K562 (cell line): ENCODE data around the gene SBK1. TPM values are rescaled to one million over a fixed set of nuclear protein-coding genes. Genes with fewer than 3 reads are reported as not detected.

ENCODE experiments used
- ATAC-seq: fragments of 200-7000 bp; cut with Tn5 transposase; 3 replicates; pipeline ENCODE4 v1.9.1; 2020; ENCODE audit warnings: moderate library complexity
- BruUV-seq: library from RNA; stranded (reverse); fragments of 400-500 nt; replicated peaks from 2 replicates; lab custom pipeline; 2021; lab: Mats Ljungman, UMichigan
- CTCF ChIA-PET: fragments of 300-600 bp; formaldehyde crosslinking; extraction: SDS; loops from one replicate; lab custom pipeline; 2021; ENCODE audit warnings: low intra/inter-chr PET ratio; lab: Yijun Ruan, JAX
- POLR2A ChIA-PET: fragments of 300-600, 350-650 bp; sonication (Branson Sonifier 250); formaldehyde crosslinking; extraction: SDS; loops from one replicate; lab custom pipeline; 2021; ENCODE audit warnings: antibody characterized with exemption, inconsistent platforms; lab: Yijun Ruan, JAX
- DNase-seq, 4 experiments: peaks; one replicate each; pipeline versions ENCODE4 v3.0.0 to v3.0.0-alpha.2; 2011 to 2018; ENCODE audit warnings: low spot score in 3 of 4, mixed read lengths in 3 of 4; ENCODE audit errors: extremely low read depth in 1 of 4
- FAIRE-seq: peaks from 2 replicates; lab custom pipeline; 2011; peaks lifted over from hg19 to GRCh38; lab: Jason Lieb, UNC
- H2AFZ ChIP-seq: 2 replicates; pipeline ENCODE4 v1.6.0; 2011; ENCODE audit warnings: low read depth, low read length, control low read depth, inconsistent platforms
- H3K27ac ChIP-seq: fragments of 200-600 bp; 3 replicates; pipeline ENCODE4 v1.8.0; 2011; ENCODE audit warnings: low read depth, mild to moderate bottlenecking, control low read depth, inconsistent platforms, low read length, moderate library complexity, mixed read lengths; ENCODE audit errors: extremely low read depth
- H3K27me3 ChIP-seq, 2 experiments: fragments of 300-600 bp in 1 of 2; 2 replicates in 1 of 2; 3 replicates in 1 of 2; pipeline versions ENCODE4 v1.6.0 to v1.8.0; 2011; ENCODE audit warnings: inconsistent platforms in 2 of 2, low read length in 2 of 2, mild to moderate bottlenecking in 1 of 2, mixed read lengths in 1 of 2, moderate library complexity in 1 of 2; ENCODE audit not compliant: control insufficient read depth in 2 of 2, insufficient read depth in 2 of 2
- H3K36me3 ChIP-seq: fragments of 300-600 bp; 3 replicates; pipeline ENCODE4 v1.8.0; 2011; ENCODE audit warnings: mild to moderate bottlenecking, low read length, inconsistent platforms; ENCODE audit not compliant: control insufficient read depth, insufficient read depth
- H3K4me1 ChIP-seq, 2 experiments: fragments of 200-600 bp in 1 of 2; replicated peaks in 1 of 2; 2 replicates in 1 of 2; 3 replicates in 1 of 2; pipeline versions ENCODE4 v1.5.1 to v1.8.0; 2011; ENCODE audit warnings: inconsistent platforms in 2 of 2, low read length in 2 of 2, mild to moderate bottlenecking in 1 of 2, mixed read lengths in 1 of 2, moderate library complexity in 1 of 2; ENCODE audit not compliant: control insufficient read depth in 2 of 2, insufficient read depth in 2 of 2
- H3K4me2 ChIP-seq: 2 replicates; pipeline ENCODE4 v1.6.1; 2011; ENCODE audit warnings: low read length, control low read depth, inconsistent platforms, mixed read lengths; ENCODE audit not compliant: insufficient read depth
- H3K4me3 ChIP-seq: fragments of 200-600 bp; sonication (generic), shearing (Covaris generic); 2 replicates; pipeline ENCODE4 v1.5.1; 2016; ENCODE audit warnings: control low read depth, inconsistent platforms
- H3K79me2 ChIP-seq: fragments of 200-600 bp; 3 replicates; pipeline ENCODE4 v1.8.0; 2011; ENCODE audit warnings: low read length, inconsistent platforms; ENCODE audit not compliant: control insufficient read depth, insufficient read depth
- H3K9ac ChIP-seq, 2 experiments: 2 replicates each; pipeline versions ENCODE4 v1.6.0 to v1.6.1; 2011; ENCODE audit warnings: low read depth in 2 of 2, low read length in 2 of 2, control low read depth in 1 of 2, inconsistent platforms in 1 of 2, mild to moderate bottlenecking in 1 of 2, mixed read lengths in 1 of 2; ENCODE audit not compliant: insufficient read depth in 1 of 2
- H3K9me1 ChIP-seq: one replicate; pipeline ENCODE4 v1.6.0; 2011; ENCODE audit warnings: inconsistent platforms, mild to moderate bottlenecking, low read length, moderate library complexity; ENCODE audit not compliant: control insufficient read depth, insufficient read depth
- H3K9me3 ChIP-seq: replicated peaks from 2 replicates; pipeline ENCODE4 v1.5.1; 2011; ENCODE audit warnings: low read depth, low read length, inconsistent platforms; ENCODE audit not compliant: control insufficient read depth, insufficient read depth
- H4K20me1 ChIP-seq: replicated peaks from 2 replicates; pipeline ENCODE4 v1.6.1; 2011; ENCODE audit warnings: low read length, inconsistent platforms, mixed read lengths; ENCODE audit not compliant: control insufficient read depth, insufficient read depth
- ADNP ChIP-seq: fragments of 200-800 bp; sonication (Bioruptor generic); IDR thresholded peaks from 2 replicates; pipeline ENCODE4 v1.6.1; 2016; ENCODE audit warnings: missing genetic modification characterization, missing compliant biosample characterization
- BCOR ChIP-seq: fragments of 450-650 bp; IDR thresholded peaks from 2 replicates; pipeline ENCODE4 v1.6.1; 2016
- CC2D1A ChIP-seq: fragments of 450-650 bp; IDR thresholded peaks from 2 replicates; pipeline ENCODE4 v1.6.1; 2017; ENCODE audit warnings: mild to moderate bottlenecking
- KDM1A ChIP-seq, 2 experiments: fragments of 450-650 bp; IDR thresholded peaks; 2 replicates each; pipeline ENCODE4 v1.6.1; 2016; ENCODE audit warnings: mild to moderate bottlenecking in 2 of 2
- RBM25 ChIP-seq: fragments of 200-400 bp; formaldehyde crosslinking; IDR thresholded peaks from 2 replicates; pipeline ENCODE4 v1.6.1; 2018; ENCODE audit warnings: low read length, low read depth, moderate library complexity; ENCODE audit not compliant: severe bottlenecking
- RCOR1 ChIP-seq, 2 experiments: IDR thresholded peaks; 2 replicates each; pipeline ENCODE4 v1.6.1; 2012; ENCODE audit warnings: low read depth in 2 of 2, low read length in 2 of 2, borderline replicate concordance in 1 of 2, improper control_type of control experiment in 1 of 2
- ZNF253 ChIP-seq: fragments of 250-450 bp; sonication (Bioruptor Pico); conservative IDR thresholded peaks from 2 replicates; pipeline ENCODE4 v1.6.1; 2021; ENCODE audit warnings: mild to moderate bottlenecking
- ZNF57 ChIP-seq: fragments of 450-650 bp; formaldehyde crosslinking; IDR thresholded peaks from 2 replicates; pipeline ENCODE4 v1.4.0; 2020; ENCODE audit warnings: mild to moderate bottlenecking, moderate library complexity
- WGBS: fragments of 100-300 bp; shearing (Covaris generic); methylation state at CpG from one replicate; pipeline ENCODE4 v1.1.6; 2016; ENCODE audit warnings: low coverage, mixed read lengths; ENCODE audit not compliant: insufficient coverage; ENCODE audit errors: missing lambda C conversion rate; 5-methylcytosine and 5-hydroxymethylcytosine counted together
- in situ Hi-C: fragments of 300-500 bp; cut with MboI; formaldehyde crosslinking; loops from 4 replicates; pipeline ENCODE4 v1.15.0; 2018; ENCODE audit warnings: inconsistent platforms, mixed read lengths
- intact Hi-C: fragments of 100-400 bp; cut with micrococcal nuclease; formaldehyde crosslinking; loops from 2 replicates; pipeline ENCODE4 v1.14.2; 2022
- polyA plus RNA-seq, 8 experiments: library from polyadenylated mRNA; depleted of rRNA in 4 of 8; stranded (reverse) in 5 of 8; unstranded in 3 of 8; fragments of >200 nt; fragmentation: Nextera tagmentation in 2 of 8; fragmentation: Illumina TruSeq in 1 of 8; extraction: Ambion mirVana in 2 of 8; extraction: Trizol in 1 of 8; gene quantifications; 2 replicates each; pipeline versions ENCODE4 v1.2.1 to v1.2.3, GENCODE V29; 2011 to 2014; ENCODE audit warnings: inconsistent platforms in 1 of 8, missing spikeins in 1 of 8
- total RNA-seq, 7 experiments: library from RNA; depleted of rRNA in 6 of 7; stranded (reverse); fragments of >200 nt in 6 of 7; fragmentation: Illumina TruSeq in 2 of 7; extraction: Trizol in 2 of 7; gene quantifications; 2 replicates each; pipeline versions ENCODE4 v1.2.1 to v1.2.3, GENCODE V29; 2011 to 2021; ENCODE audit warnings: low replicate concordance in 1 of 7
- TF ChIP-seq, protein P1 (sequence below), 3 experiments: IDR thresholded peaks in 2 of 3; conservative IDR thresholded peaks in 1 of 3; 2 replicates each; pipeline ENCODE4 v1.5.1; 2011 to 2012; ENCODE audit warnings: low read length in 3 of 3, mild to moderate bottlenecking in 3 of 3, control low read depth in 2 of 3, improper control_type of control experiment in 1 of 3, inconsistent platforms in 1 of 3, low read depth in 1 of 3, mixed read lengths in 1 of 3, moderate library complexity in 1 of 3; ENCODE audit not compliant: insufficient read depth in 2 of 3
- TF ChIP-seq, protein P2 (sequence below): IDR thresholded peaks from 3 replicates; pipeline ENCODE4 v1.6.1; 2011; ENCODE audit warnings: borderline replicate concordance, mild to moderate bottlenecking; ENCODE audit not compliant: insufficient read length, insufficient read depth

SBK1 gene
- total and polyA plus RNA-seq, 9 of the 15 experiments (the other 6 are each of a cell fraction or from before 2014, with no cell fraction given): 0.01 to 0.07 (median 0.03) TPM; not detected in 6

DNA sequence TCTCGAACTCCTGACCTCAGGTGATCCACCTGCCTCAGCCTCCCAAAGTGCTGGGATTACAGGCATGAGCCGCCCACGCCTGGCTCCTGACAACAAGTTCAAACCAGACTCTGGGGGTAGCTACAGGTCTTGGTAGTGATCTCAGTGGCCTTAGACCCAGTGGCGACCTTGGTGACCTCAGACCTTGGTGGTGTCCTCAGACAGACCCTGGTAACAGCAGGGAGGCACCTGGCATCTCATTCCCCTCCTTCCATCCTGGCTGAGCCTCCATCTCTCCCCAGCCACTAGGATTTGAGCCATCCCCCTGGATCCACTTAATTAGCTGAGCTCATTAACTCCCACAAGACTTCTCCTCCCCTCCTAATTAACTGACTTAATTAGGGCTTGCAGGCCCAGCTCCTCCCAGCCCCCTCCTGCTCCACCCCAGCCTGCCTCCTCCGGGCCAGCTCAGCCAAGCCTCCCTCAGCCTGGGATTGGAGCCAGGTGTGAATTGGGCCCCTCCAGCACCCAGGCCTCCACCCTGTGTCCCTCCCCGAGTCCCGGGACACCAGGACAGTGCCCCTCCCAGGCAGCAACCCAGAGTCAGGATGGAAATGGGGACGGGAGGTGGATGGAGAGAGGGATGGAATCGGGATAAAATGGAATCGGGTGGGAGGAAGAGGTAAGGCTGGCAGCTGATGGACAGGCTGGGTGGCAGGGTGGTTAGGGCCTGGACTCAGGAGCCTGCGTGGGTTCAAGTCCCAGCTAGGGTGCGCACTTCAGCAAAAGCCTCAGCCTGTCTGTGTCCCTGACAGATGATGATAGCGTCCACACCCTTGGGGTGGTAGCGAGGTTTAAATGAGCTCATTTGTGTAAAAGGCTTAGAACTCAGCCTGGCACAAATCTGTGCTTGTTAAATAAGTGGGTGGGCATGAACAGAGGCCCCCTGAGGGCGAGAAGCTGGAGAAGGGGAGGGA lies 11.2 kb upstream of the SBK1 start (continued):
- no peak for TF ChIP-seq ZNF253 (CRISPR knock-in tag)
- TF ChIP-seq, protein P1, sequence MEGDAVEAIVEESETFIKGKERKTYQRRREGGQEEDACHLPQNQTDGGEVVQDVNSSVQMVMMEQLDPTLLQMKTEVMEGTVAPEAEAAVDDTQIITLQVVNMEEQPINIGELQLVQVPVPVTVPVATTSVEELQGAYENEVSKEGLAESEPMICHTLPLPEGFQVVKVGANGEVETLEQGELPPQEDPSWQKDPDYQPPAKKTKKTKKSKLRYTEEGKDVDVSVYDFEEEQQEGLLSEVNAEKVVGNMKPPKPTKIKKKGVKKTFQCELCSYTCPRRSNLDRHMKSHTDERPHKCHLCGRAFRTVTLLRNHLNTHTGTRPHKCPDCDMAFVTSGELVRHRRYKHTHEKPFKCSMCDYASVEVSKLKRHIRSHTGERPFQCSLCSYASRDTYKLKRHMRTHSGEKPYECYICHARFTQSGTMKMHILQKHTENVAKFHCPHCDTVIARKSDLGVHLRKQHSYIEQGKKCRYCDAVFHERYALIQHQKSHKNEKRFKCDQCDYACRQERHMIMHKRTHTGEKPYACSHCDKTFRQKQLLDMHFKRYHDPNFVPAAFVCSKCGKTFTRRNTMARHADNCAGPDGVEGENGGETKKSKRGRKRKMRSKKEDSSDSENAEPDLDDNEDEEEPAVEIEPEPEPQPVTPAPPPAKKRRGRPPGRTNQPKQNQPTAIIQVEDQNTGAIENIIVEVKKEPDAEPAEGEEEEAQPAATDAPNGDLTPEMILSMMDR (IDR thresholded peaks at IDR 0.05 in 2 of 3, conservative IDR thresholded peaks at IDR 0.05 in 1 of 3; ENCODE audit: insufficient read depth in 2 of 3, low read depth in 1 of 3, low read length in 3 of 3): peak; percentile 20 to 37 (median 30); a peak in 4 of 6 replicates

DNA sequence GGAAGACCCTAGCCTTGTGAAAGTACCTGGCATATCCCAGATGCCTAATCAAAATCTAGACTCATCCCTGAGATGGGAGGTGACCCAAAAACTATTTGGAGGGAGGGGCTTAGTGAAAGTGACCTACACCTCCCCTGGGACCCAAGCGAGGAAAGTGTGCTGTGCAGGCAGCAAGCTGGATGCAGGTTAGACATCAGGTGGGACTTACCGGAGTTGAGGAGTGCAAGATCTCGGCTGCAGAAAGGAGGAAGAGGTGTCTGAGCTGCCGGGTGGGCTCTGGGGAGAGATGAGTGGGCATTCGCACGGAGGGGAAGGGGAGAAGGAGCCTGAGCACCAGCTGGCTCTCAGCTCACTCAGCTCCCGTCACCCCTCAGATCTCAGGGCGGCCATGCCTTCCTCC lies 10.3 kb upstream of the SBK1 start:
- POLR2A ChIA-PET: interaction anchor here (0.5 to 1.7 kb wide), 2 partner anchors 10 to 28 kb away, joined by 3 to 7 read pairs; partner anchors contain the start of gene SBK1
- H3K27ac ChIP-seq: no peak overlapping the region
- no peak for FAIRE-seq
- intact Hi-C loops: no loop called here
- WGBS: 0% methylated on average over 7 of the region's 8 CpGs
- TF ChIP-seq ADNP (tag) (0 out of 2 replicates have a peak, but pooled peaks have one; percentile 34), KDM1A (IDR thresholded peaks at IDR 0.05) (peak; percentile 18 to 60; a peak in 1 of 4 replicates), BCOR (peak; percentile 74), CC2D1A (no peak), RBM25 (peak; percentile 54), RCOR1 (IDR thresholded peaks at IDR 0.05; ENCODE audit: borderline replicate concordance in 1 of 2, low read depth in 2 of 2, low read length in 2 of 2) (0 out of 4 replicates have a peak, but pooled peaks of 1 of the 2 experiments have one; percentile 12), ZNF57 (CRISPR knock-in tag) (no peak)
- TF ChIP-seq, protein P2, sequence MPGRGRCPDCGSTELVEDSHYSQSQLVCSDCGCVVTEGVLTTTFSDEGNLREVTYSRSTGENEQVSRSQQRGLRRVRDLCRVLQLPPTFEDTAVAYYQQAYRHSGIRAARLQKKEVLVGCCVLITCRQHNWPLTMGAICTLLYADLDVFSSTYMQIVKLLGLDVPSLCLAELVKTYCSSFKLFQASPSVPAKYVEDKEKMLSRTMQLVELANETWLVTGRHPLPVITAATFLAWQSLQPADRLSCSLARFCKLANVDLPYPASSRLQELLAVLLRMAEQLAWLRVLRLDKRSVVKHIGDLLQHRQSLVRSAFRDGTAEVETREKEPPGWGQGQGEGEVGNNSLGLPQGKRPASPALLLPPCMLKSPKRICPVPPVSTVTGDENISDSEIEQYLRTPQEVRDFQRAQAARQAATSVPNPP: no peak
- TF ChIP-seq, all 486 proteins: peak for 5
- Histone ChIP-seq H3K9me1 (no peaks in the 10 kb centered on the region), H4K20me1 (no peaks in the 10 kb centered on the region; the same call in 1 of the 2 replicates), H3K4me1 (peaks cover 4 to 11% of the 10 kb centered on the region in 2 experiments; a peak in 2 of 5 replicates), H3K4me2 (no peak overlapping the region), H3K4me3 (no peak overlapping the region), H3K79me2 (no peaks in the 10 kb centered on the region), H3K27me3 (peaks cover 14 to 50% of the 10 kb centered on the region in 2 experiments; a peak in 4 of 5 replicates), H3K9ac (no peak overlapping the region), H2AFZ (no peak overlapping the region), H3K9me3 (no peaks in the 10 kb centered on the region; the same call in 1 of the 2 replicates), H3K36me3 (no peaks in the 10 kb centered on the region)
- in situ Hi-C loops: no loop called here
- ATAC-seq: no peak
- DNase-seq: no peak
- CTCF ChIA-PET: no interaction called here
- BruUV-seq: no TSS peak
